Endometrial microvascular endothelial cells (primary cell): ENCODE results near the gene FBLIM1. TPM values are rescaled to one million over a fixed set of nuclear protein-coding genes. Genes with fewer than 3 reads are reported as not detected.

ENCODE experiments used
- in situ Hi-C: cut with HindIII; loops from 2 replicates; pipeline ENCODE4 v1.10.0; 2017; ENCODE audit warnings: low sequenced_read_pairs, low pct_unique_long_range_greater_than_20kb; ENCODE audit errors: inconsistent ontology term
- total RNA-seq: library from RNA; depleted of rRNA; stranded (reverse); fragments of >200 nt; gene quantifications from one replicate; pipeline ENCODE4 v1.2.3, GENCODE V29; 2015; ENCODE audit errors: inconsistent ontology term

The FBLIM1 gene
- total RNA-seq, 1 donor from 2014 or later: 268 TPM

- in situ Hi-C loops: no loop called here
Measured at GRCh38 chr1:15728937-15729657, 29.5 kb upstream of the FBLIM1 start.

- in situ Hi-C loops: no loop called here
Measured at GRCh38 chr1:15730423-15730822, 28.2 kb upstream of the FBLIM1 start.

GRCh38 chr1:15730936-15731335, 27.7 kb upstream of the FBLIM1 start:
- in situ Hi-C loops: no loop called here

- in situ Hi-C loops: no loop called here
Measured at GRCh38 chr1:15731735-15732685, 26.6 kb upstream of the FBLIM1 start.

GRCh38 chr1:15732686-15733081, 25.9 kb upstream of the FBLIM1 start:
- in situ Hi-C loops: no loop called here

GRCh38 chr1:15733218-15733725, 25.3 kb upstream of the FBLIM1 start:
- in situ Hi-C loops: no loop called here

GRCh38 chr1:15733726-15734226, 24.8 kb upstream of the FBLIM1 start:
- in situ Hi-C loops: no loop called here

- in situ Hi-C loops: no loop called here
Measured at GRCh38 chr1:15734296-15734695, 24.3 kb upstream of the FBLIM1 start.

- in situ Hi-C loops: no loop called here
Measured at GRCh38 chr1:15734901-15735300, 23.7 kb upstream of the FBLIM1 start.

GRCh38 chr1:15735304-15736037, 23.1 kb upstream of the FBLIM1 start:
- in situ Hi-C loops: no loop called here

GRCh38 chr1:15736038-15736891, 22.3 kb upstream of the FBLIM1 start, which contains the start of gene SLC25A34:
SLC25A34 (plus strand) TSS chr1:15736258; CDS start chr1:15736486, 228 bp downstream.
- in situ Hi-C loops: no loop called here

- in situ Hi-C loops: no loop called here
Measured at GRCh38 chr1:15736892-15737261, 21.7 kb upstream of the FBLIM1 start.

- in situ Hi-C loops: no loop called here
Measured at GRCh38 chr1:15737324-15738319, 21.0 kb upstream of the FBLIM1 start.

GRCh38 chr1:15738416-15739113, 20.0 kb upstream of the FBLIM1 start:
- in situ Hi-C loops: no loop called here

GRCh38 chr1:15739259-15739658, 19.3 kb upstream of the FBLIM1 start:
- in situ Hi-C loops: no loop called here

- in situ Hi-C loops: no loop called here
Measured at GRCh38 chr1:15739745-15740144, 18.9 kb upstream of the FBLIM1 start.
